ENCODE results near the gene ESR1.

GRCh38 chr6:151783692-151784091 is 23.8 kb upstream of the ESR1 start:
- TF ChIP-seq EZH2 (optimal IDR thresholded peaks at IDR 0.05; ENCODE audit: low read depth, low read length): no peak
- TF ChIP-seq, protein P1, sequence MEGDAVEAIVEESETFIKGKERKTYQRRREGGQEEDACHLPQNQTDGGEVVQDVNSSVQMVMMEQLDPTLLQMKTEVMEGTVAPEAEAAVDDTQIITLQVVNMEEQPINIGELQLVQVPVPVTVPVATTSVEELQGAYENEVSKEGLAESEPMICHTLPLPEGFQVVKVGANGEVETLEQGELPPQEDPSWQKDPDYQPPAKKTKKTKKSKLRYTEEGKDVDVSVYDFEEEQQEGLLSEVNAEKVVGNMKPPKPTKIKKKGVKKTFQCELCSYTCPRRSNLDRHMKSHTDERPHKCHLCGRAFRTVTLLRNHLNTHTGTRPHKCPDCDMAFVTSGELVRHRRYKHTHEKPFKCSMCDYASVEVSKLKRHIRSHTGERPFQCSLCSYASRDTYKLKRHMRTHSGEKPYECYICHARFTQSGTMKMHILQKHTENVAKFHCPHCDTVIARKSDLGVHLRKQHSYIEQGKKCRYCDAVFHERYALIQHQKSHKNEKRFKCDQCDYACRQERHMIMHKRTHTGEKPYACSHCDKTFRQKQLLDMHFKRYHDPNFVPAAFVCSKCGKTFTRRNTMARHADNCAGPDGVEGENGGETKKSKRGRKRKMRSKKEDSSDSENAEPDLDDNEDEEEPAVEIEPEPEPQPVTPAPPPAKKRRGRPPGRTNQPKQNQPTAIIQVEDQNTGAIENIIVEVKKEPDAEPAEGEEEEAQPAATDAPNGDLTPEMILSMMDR (IDR thresholded peaks at IDR 0.05; ENCODE audit: low read length): no peak
- no peak for TF ChIP-seq EZH2phosphoT487 (IDR thresholded peaks at IDR 0.05; ENCODE audit: low read length)

Measured in MM.1S (cell line).